Vagina (tissue), 2 donors: Measurements from ENCODE around the gene MMP8.
A peak's percentile ranks its signal among the peaks of the same experiment; 100 is the strongest.

Source experiments
- POLR2AphosphoS5 ChIP-seq, 2 donors: sonication (generic); formaldehyde crosslinking; IDR thresholded peaks; one replicate each; pipeline ENCODE4 v1.9.0; 2017; ENCODE audit warnings: antibody characterized with exemption in 2 of 2, mild to moderate bottlenecking in 2 of 2, low read depth in 1 of 2; ENCODE audit not compliant: insufficient read depth in 1 of 2
- TF ChIP-seq, protein P1 (sequence below), 3 experiments: fragments of 450-650 bp in 2 of 3; fragments of 200-600 bp in 1 of 3; sonication (generic) in 1 of 3; IDR thresholded peaks; one replicate each; pipeline ENCODE4 v1.5.1; 2017 to 2019; ENCODE audit warnings: antibody characterized with exemption in 3 of 3, mild to moderate bottlenecking in 2 of 3, moderate library complexity in 2 of 3

DNA sequence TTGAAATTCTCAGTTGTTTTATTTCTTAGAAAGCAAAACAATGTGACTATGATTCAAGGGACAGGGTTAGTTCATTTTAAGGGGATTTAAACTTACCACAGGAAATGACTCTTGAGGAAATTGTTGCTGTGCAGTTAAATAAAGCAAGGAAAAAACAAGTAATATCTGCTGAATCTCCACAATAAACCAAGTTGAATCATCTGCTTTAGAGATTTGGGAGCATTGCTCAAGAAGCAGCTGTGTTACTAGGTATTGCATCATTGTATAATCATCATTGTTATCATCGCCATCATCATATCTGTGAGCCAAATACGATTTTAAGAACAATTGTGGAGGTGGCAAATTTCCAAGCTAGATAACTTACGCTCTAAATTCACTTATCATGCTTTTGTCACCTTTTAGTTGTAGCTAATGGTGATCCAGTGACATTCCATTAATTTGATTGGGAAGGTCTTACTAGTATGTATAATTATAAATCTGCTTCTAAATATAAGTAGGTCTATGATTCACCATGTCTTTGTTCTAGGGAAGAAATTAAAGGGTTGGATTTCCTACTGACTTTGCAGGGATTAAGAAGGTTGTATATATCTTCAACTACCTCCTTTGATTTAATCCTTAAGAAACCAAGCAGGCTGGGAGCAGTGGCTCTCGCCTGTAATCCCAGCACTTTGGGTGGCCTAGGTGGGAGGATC, 35.7 kb upstream of the MMP8 start:
- TF ChIP-seq, protein P1, sequence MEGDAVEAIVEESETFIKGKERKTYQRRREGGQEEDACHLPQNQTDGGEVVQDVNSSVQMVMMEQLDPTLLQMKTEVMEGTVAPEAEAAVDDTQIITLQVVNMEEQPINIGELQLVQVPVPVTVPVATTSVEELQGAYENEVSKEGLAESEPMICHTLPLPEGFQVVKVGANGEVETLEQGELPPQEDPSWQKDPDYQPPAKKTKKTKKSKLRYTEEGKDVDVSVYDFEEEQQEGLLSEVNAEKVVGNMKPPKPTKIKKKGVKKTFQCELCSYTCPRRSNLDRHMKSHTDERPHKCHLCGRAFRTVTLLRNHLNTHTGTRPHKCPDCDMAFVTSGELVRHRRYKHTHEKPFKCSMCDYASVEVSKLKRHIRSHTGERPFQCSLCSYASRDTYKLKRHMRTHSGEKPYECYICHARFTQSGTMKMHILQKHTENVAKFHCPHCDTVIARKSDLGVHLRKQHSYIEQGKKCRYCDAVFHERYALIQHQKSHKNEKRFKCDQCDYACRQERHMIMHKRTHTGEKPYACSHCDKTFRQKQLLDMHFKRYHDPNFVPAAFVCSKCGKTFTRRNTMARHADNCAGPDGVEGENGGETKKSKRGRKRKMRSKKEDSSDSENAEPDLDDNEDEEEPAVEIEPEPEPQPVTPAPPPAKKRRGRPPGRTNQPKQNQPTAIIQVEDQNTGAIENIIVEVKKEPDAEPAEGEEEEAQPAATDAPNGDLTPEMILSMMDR (IDR thresholded peaks at IDR 0.05): no peak
- TF ChIP-seq POLR2AphosphoS5 (IDR thresholded peaks at IDR 0.05; ENCODE audit: insufficient read depth in 1 of 2, low read depth in 1 of 2): peak; percentile 39 to 78
